HG02798 (cell line): ENCODE measurements around the gene STK4.
"Not testable (repeated sequence)": the region's sequence is repeated elsewhere in the genome, so short reads cannot be mapped to it uniquely, and the experiment has no call there.

ENCODE experiments used
- ATAC-seq: cut with Tn5 transposase; IDR thresholded peaks from one replicate; pipeline ENCODE4 v1.9.1; 2021; ENCODE audit warnings: mild to moderate bottlenecking; ENCODE audit not compliant: unreplicated experiment, poor library complexity

STK4 gene

DNA sequence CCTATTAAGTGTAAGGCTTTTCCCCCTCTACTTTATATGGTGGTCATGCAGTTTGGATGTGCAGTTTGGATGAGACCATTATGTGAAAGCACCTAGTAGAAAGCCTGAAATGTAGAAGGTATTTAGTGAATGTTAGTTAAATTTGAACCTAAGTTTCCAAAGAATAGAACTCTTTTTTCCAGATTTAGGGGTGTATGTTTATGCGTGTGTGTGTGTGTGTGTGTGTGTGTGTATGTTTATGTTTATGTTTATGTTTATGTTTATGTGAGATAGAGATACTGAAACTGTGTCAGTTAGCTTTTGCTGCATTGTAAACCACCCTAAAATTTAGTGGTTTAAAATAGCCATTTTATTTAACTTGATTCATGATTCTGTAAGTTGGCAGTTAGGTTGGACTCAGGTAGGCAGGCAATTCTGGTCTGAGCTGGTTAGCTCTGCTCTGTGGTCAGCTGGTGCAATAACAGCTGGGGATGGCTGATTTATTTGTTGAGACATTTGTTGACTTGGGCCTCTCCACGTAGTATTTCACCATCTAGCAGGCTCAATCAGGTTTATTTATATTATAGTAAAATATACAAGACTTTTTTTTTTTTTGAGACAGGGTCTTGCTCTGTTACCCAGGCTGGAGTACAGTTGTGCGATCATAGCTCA is 54.0 kb downstream of the STK4 start:
- no peak for ATAC-seq

DNA sequence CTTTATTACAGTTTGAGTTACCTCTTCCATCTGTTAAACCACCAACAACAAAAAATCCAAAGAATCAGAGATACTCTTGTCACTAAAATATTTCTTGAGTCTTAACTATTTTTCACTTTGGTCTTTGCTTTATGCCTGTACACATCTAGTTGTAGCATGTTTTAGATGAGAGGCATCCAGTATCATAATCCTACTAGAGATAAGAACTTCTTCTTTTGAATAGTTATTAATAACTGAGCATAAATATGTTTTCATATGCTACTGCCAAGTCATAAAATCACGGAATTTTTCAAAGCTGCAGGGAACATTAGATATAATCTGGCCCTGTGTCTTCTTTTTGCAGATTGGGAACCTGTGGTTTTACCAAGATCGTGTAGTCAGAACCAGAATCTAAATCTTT is 55.3 kb downstream of the STK4 start:
- ATAC-seq, result no peak

DNA sequence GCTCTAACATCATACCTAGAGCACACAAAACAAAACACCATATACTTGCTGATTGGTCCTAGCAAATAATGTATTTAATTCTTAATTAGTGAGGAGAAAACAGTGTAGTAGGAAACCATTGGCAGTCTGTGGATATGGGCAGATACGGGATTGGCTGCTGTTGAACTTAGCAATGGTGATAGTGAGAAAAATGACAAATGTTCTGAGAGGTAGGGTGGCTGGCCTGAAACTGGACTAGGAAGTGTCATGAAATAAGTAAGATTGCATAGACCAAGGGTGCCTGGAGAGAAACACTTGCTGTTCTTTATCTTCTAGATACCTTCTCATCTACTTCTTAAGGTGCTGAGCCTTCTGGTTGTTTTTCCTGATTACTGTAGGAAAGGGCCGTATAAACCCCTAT is 56.8 kb downstream of the STK4 start:
- ATAC-seq, result not testable (repeated sequence)

DNA sequence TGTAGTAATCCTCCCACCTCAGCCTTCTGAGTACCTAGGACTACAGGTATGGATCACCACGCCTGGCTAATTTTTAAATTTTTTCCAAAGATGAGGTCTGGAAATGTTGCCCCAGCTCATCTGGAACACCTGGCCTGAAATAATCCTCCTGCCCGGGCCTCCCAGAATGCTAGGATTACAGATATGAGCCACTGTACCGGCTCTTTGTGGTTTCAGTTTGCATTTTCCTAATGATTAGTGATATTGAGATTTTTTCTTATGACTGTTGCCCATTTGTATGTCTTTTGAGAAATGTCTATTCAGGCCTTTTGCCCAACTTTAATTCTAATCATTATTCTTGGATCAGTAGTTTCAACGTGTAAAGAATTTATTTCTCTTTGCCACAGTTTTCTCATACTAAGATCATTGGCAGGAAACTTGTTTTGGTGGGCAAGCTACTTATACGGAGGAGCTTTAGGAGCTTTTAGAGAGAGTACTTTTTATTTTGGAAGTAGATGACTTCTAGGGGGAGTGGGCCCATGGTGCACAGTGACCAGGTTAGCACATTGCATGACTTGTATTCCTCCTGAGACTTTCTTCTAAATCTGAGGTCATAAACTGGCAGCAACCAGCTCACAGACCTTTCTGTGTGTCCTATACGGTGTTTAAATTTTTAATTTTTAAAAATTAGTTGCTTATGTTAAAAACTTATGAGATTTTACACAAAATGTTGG is 62.3 kb downstream of the STK4 start:
- no peak for ATAC-seq

DNA sequence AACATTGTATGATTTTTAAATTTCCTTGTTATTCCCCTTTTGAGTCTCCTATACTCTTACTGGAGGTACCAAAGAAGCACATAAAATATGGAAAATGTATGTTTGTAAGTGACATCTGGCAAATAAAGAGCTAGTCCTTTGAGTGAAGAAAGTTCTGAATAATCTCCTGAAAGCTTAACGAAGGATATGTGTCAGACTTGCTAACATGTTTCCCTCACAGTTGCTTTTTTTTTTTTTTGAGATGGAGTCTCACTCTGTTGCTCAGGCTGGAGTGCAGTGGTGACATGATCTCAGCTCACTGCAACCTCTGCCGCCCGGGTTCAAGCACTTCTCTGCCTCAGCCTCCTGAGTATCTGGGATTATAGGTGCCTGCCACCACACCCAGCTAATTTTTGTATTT is 63.6 kb downstream of the STK4 start:
- no peak for ATAC-seq

DNA sequence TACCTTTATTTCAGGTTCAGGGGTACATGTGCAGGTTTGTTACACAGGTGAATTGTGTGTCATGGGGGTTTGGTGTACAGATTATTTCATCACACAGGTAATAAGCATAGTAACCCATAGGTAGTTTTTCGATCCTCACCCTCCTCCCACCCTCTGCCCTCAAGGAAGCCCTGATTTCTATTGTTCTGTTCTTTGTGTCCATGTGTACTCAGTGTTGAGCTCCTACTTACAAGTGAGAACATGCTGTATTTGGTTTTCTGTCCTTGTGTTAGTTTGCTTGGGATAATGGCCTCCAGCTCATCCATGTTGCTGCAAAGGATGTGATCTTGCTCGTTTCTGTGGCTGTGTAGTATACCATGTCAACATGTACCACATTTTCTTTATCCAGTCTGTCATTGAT is 66.0 kb downstream of the STK4 start:
- no peak for ATAC-seq

DNA sequence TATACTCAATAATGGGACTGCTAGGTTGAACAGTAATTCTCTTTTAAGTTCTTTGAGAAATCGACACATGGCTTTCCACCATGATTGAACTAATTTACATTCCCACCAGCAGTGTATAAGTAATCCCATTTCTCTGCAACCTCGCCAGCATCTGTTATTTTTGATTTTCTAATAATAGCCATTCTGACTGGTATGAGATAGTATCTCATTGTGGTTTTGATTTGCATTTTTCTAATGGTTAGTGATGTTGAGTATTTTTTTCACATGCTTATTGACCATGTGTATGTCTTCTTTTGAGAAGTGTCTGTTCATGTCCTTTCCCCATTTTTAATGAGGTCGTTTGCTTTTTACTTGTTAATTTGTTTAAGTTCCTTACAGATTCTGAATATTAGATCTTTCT is 66.5 kb downstream of the STK4 start:
- no peak for ATAC-seq

DNA sequence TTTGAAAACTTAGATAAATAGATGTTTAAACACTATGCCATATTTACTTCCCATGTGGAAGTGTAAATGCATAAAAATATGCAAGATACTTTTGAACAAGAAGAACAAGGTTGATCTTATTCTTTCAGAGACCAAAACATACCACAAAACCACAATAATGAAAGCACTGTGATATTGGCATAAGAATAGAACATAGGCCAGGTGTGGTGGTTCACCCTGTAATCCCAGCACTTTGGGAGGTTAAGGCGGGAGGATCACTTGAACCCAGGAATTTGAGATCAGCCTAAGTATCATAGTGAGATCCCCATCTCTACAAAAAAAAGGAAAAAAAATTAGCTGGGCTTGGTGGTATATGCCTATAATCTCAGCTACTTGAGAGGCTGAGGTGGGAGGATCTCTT is 68.1 kb downstream of the STK4 start:
- no peak for ATAC-seq

DNA sequence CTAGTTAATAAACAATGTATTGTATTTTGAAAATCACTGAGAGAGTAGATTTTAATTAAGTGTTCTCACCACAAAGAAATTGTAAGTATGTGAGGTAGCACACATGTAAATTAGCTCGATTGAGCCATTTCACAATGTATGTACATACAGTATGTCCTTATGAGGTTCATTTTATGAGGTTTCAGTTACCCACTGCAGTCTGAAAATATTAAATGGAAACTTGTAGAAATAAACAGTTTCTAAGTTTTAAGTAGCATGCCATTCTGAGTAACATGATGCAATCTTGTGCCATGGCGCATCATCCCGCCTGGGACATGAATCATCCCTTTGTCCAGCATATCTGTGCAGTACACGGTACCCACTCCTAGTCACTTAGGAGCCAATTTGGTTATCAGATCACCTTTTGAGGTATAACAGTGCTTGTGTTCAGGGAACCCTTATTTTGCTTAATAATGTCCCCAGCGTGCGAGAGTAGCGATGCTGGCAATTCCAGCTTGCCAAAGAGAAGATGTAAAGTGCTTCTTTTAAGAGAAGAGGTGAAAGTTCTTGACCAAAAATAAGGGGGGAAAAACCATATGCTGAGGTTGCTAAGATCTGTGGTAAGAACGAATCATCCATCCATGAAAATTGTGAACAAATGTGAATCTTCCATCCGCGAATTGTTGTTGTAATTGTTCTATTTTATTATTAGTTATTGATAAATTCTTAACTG is 69.9 kb downstream of the STK4 start:
- no peak for ATAC-seq

DNA sequence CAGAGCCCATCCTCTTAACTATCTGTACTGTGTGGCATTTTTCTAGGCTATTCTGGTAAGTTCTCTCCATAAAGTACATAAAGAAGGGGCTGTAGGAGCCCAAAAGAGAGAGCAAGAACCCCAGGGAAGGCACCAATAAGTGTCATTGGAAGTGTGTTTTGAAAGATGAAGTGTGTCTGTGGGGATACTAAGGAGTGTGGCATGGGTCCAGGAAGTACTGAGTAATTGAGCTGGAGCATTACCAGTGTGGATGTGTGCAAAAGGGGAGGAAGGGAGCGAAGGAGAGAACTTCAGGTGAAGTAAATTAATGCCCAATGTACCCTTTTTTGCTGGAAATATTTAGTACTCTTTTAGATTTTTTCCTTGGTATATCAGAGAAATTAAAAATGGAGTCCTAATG is 70.7 kb downstream of the STK4 start:
- ATAC-seq, result no peak

DNA sequence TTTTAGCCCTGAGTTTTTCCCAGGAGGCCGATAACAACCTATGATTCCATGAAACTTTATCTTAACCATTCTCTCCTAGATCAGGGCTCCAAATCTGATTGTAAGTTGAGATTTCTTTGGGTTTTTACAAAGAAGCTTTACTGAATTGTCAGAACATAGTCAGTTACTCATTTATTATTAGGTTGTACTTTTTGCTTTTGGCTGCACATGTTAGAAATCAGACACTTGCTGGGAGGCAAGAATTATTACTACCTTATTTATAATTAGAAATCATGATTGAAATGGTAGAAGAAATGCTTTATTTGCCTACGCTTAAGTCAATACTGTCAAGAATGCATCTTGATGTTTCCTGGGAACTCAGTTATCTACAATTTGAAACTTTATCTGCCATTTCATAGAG is 71.3 kb downstream of the STK4 start:
- ATAC-seq, result no peak

DNA sequence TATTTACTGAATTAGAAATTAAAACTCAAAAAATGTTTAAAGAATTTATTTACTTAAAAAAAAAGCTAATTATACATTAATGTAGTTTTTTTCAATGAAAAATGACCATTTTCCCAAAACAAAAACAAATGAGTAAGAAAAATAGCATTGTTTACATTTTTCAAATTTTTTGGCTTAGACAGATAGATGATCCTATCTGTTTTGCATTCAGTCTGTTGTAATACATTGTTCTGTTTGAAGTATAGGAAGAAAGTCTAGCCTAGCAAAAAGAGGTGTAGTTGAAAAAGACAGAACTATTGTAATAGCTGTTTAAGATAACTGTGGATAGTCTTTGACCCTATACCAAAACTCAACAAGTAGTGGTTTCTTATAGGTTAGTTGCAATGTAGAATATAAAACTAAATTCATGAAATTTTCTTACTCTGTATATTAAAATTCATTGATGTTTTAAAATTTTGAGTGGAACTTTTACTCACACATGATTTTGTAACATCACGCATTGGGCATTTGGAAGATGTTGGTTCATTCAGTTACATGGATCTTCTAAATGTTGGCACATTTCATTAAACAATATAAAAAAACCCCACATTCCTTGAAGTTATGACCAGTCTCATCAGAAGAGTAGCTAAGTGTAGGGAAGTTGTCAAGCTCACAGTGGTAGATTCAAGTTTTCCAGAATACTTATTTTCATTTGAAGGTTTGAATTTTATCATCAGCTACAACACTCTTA is 72.6 kb downstream of the STK4 start:
- ATAC-seq, result no peak

DNA sequence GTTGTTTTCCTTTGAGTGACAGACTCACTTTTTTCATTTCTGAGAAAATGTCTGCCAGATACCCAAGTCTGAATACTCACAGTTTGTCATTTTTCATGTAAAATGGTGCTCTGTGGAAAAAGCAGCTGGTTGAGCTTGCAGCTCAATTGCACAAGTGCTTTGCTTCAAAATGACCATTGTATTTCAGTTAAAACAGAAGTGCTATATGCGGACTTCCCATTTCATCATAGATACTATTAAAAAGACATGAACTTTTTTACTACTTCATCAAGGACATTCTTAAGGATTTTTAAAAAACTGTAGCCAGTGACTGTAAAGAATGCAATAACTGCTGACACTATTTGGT is 73.1 kb downstream of the STK4 start:
- no peak for ATAC-seq

DNA sequence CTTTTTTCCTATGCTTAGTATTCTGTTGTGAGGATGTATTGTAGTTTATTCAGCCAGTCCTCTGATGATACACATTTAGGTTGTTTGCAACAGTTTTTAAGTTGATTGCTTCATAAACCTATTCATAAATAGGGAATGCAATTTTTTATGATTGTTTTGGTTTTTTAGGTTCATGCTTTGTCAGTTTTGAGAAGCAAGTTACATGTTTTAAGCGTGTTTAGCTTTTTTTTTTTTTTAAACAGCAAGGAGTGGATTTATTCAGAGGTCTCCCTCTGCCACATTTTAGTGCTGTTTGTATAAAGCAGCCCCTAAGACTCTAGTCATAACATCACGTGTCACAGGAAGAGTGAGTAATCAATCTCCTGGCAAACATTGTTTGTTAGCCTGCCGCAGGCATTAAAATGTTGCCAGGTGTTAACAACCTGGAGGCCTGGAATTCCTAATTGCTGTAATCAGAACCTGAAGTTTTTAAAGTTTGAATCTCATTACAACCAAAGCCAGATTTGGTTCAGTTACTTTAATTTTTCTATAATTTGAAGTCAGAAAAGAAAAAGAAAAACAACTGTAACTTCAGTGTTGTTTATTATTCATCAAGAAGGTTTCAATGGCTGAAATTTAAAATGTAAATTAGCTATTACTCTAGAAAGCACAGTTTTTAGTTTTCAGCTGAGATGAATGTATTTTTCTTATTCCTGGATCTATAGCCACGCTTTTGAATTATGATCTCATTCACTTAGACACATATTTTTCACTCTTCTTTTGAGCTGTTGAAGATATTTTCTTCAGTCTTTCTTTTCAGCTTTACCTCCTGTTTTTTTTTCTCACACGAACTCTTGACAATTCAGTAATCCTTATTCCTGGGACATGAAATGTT is 75.4 kb downstream of the STK4 start:
- no peak for ATAC-seq

DNA sequence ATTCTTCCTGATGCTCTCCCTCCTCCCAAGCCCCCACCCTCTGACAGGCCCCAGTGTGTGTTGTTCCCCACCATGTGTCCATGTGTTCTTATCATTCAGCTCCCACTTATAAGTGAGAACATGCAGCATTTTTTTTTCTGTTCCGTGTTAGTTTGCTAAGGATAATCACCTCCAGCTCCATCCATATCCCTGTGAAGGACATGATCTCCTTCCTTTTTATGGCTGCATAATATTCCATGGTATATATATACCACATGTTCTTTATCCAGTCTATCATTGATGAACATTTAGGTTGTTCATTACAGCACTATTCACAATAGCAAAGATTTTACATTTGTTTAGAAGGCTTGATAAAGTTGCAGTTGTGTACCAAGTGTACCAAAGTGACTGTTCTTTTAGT is 76.7 kb downstream of the STK4 start:
- ATAC-seq, result no peak

DNA sequence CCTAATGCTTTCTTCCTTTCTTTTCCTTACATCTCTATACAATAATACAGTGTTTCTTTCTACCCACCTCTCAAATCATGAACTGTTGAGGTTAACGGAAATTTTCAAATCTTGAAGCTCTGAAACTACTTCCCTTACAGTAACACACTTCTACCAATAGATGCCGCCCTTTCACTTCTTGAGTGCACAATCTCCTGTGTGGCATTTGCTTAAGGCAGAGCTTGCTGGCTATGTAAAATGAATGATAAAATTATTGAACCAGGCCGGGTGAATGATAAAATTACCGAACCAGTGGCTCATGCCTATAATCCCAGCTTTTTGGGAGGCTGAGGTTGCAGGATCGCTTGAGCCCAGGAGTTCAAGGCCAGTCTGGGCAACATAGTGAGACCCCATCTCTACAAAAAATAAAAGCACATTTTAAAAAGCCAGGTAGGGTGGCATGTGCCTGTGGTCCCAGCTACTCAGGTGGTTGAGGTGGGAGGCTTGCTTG is 77.8 kb downstream of the STK4 start:
- no peak for ATAC-seq

DNA sequence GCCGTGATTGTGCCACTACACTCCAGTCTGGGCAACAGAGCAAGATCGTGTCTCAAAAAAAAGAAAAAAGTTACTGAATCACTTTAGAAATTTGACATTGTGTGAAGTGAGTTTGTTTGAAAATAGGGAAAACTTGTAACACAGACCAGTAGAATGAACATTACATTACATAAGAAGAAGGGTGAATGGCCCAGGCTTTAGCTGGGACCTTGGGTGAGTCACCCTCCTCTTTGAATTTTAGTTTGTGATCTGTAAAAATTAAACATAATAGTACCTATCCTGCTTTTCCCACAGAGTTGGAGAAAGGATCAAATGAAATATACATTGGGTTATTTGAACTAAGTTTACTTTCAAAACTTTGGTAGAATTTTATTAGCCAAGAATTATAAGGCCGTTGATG is 78.3 kb downstream of the STK4 start:
- no peak for ATAC-seq

DNA sequence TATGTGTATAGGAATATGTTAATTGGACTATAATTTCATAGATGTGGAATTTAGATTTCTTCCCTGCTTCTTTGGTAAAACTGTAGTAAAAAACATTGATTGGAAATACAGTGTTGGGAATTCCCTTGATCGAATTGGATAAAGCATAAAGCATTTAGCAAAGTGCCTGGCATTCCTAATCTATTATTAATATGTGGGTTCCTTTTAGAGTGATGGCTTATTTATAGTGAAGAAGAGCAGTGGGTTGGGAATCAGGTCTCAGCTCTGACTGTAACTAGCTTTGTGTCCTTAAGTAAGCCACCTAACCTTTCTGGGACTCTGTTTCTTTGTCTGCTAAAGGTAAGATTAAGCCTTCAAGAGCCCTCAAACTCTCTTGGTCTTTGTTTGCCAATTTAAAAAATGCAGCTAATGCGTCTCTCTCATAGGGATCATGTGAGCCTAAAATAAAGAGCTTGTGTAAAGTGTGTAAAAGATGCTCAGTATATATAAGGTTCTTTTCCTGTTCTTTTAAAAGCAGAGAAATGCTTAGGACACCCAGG is 81.3 kb downstream of the STK4 start:
- ATAC-seq, result no peak

DNA sequence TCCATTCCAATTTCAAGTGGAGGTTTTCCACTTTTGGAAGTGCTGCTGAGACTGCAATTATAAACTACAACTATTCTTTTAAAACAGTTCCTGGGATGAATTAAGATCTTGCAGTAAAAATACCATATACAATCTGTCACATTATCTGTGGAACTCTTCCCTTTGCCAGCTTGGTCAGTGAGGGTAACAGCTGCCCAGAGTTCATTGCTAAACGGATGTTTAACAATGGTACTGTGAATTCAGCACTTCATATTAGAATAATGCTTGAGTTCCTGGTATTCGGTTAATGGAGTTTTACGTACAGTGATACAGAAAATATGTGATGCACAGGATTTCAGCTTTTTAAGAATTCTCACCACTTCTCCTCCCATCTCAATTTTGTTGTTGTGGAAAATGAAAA is 83.1 kb downstream of the STK4 start:
- no peak for ATAC-seq
